G401.6 (cell line): Measurements from ENCODE around the gene OR51S1.
"Not testable (repeated sequence)": the region's sequence is repeated elsewhere in the genome, so short reads cannot be mapped to it uniquely, and the experiment has no call there.

Experiments
- FAIRE-seq: peaks from 2 replicates; lab custom pipeline; 2012; peaks lifted over from hg19 to GRCh38; lab: Jason Lieb, UNC

The OR51S1 gene

GRCh38 chr11:4848908-4849532, at the start of gene OR51S1:
TSS of gene OR51S1 (minus strand) at chr11:4849208. CDS start at chr11:4849208, 0 bp downstream.
- FAIRE-seq = no peak

- no peak for FAIRE-seq
Observed at GRCh38 chr11:4891996-4892640, 43.1 kb upstream of the OR51S1 start.

- no peak for FAIRE-seq
Observed at GRCh38 chr11:4890279-4890678, 41.3 kb upstream of the OR51S1 start.

GRCh38 chr11:4887591-4887990, 38.6 kb upstream of the OR51S1 start:
- no peak for FAIRE-seq

- no peak for FAIRE-seq
Observed at GRCh38 chr11:4886186-4886585, 37.2 kb upstream of the OR51S1 start.

- no peak for FAIRE-seq
Observed at GRCh38 chr11:4884361-4884760, 35.4 kb upstream of the OR51S1 start.

- FAIRE-seq = no peak
Observed at GRCh38 chr11:4882543-4882942, 33.5 kb upstream of the OR51S1 start.

- FAIRE-seq = no peak
Observed at GRCh38 chr11:4881860-4882500, 33.0 kb upstream of the OR51S1 start, which contains the start of gene OR51T1. TSS of gene OR51T1 (plus strand) at chr11:4881900. CDS start at chr11:4881900, 0 bp downstream.

GRCh38 chr11:4881188-4881587, 32.2 kb upstream of the OR51S1 start:
- no peak for FAIRE-seq

- no peak for FAIRE-seq
Observed at GRCh38 chr11:4865855-4866254, 16.8 kb upstream of the OR51S1 start.

- FAIRE-seq = no peak
Observed at GRCh38 chr11:4863876-4864275, 14.9 kb upstream of the OR51S1 start.

GRCh38 chr11:4862447-4863236, 13.6 kb upstream of the OR51S1 start:
- FAIRE-seq = no peak

- not testable (repeated sequence) for FAIRE-seq
Observed at GRCh38 chr11:4854286-4854685, 5.3 kb upstream of the OR51S1 start.

GRCh38 chr11:4851033-4851432, 2.0 kb upstream of the OR51S1 start:
- FAIRE-seq = no peak

- no peak for FAIRE-seq
Observed at GRCh38 chr11:4839851-4840549, 9.0 kb downstream of the OR51S1 start.

- FAIRE-seq = no peak
Observed at GRCh38 chr11:4830909-4831308, 18.1 kb downstream of the OR51S1 start.

GRCh38 chr11:4830346-4830745, 18.7 kb downstream of the OR51S1 start:
- FAIRE-seq = no peak

GRCh38 chr11:4826425-4826824, 22.6 kb downstream of the OR51S1 start:
- FAIRE-seq = no peak

GRCh38 chr11:4825132-4825531, 23.9 kb downstream of the OR51S1 start:
- FAIRE-seq = no peak

- no peak for FAIRE-seq
Observed at GRCh38 chr11:4821021-4821420, 28.0 kb downstream of the OR51S1 start, which contains the start of gene OR51F2. TSS of gene OR51F2 (plus strand) at chr11:4821321. CDS start at chr11:4821422, 101 bp downstream.

- no peak for FAIRE-seq
Observed at GRCh38 chr11:4809246-4809645, 39.8 kb downstream of the OR51S1 start.

GRCh38 chr11:4808476-4808875, 40.5 kb downstream of the OR51S1 start:
- no peak for FAIRE-seq
